ENCODE measurements around the gene MRFAP1. TPM values are rescaled to one million over a fixed set of nuclear protein-coding genes. Genes with fewer than 3 reads are reported as not detected.

The MRFAP1 gene
- total and polyA plus RNA-seq, 2 of the 4 experiments (the other 2 are of a cell fraction), result 65.4 to 268 TPM

- no peak overlapping the region for H2BK120ac ChIP-seq (ENCODE audit: low read depth, low read length)
- H3K9me3 ChIP-seq (ENCODE audit: control insufficient read depth, insufficient read depth, low read length), result no peaks in the 10 kb centered on the region
- no peak overlapping the region for H2AK9ac ChIP-seq (replicated peaks; ENCODE audit: low read depth, low read length, poor library complexity)
- H4K20me1 ChIP-seq (ENCODE audit: insufficient read depth, low read length), result peaks cover 35% of the 10 kb centered on the region
- no peak overlapping the region for H4K5ac ChIP-seq (ENCODE audit: low read depth, low read length)
- ATAC-seq (ENCODE audit: low read depth), result no peak
- no peak overlapping the region for H2BK20ac ChIP-seq (ENCODE audit: low read depth, low read length)
- TF ChIP-seq RFX5 (IDR thresholded peaks at IDR 0.05; ENCODE audit: low read depth, low read length), result no peak
- no peak for TF ChIP-seq BHLHE40 (IDR thresholded peaks at IDR 0.05; ENCODE audit: low read depth, low read length)
- TF ChIP-seq RAD21 (IDR thresholded peaks at IDR 0.05; ENCODE audit: low read length), result no peak
- TF ChIP-seq MAZ (IDR thresholded peaks at IDR 0.05; ENCODE audit: borderline replicate concordance, low read depth, low read length), result no peak
- no peak for TF ChIP-seq MXI1 (IDR thresholded peaks at IDR 0.05; ENCODE audit: borderline replicate concordance, low read depth, low read length)
- no peak for TF ChIP-seq MAFK (IDR thresholded peaks at IDR 0.05; ENCODE audit: low read depth, low read length)
- TF ChIP-seq SMC3 (IDR thresholded peaks at IDR 0.05; ENCODE audit: low read depth, low read length), result no peak
- no peak for TF ChIP-seq RCOR1 (IDR thresholded peaks at IDR 0.05; ENCODE audit: insufficient replicate concordance, low read length)
- TF ChIP-seq FOS (IDR thresholded peaks at IDR 0.05; ENCODE audit: low read depth, low read length), result no peak
- TF ChIP-seq ELK1 (IDR thresholded peaks at IDR 0.05; ENCODE audit: borderline replicate concordance, low read depth, low read length), result no peak
- TF ChIP-seq NFE2L2 (IDR thresholded peaks at IDR 0.05; ENCODE audit: low read depth, low read length), result no peak
- TF ChIP-seq CTCF (conservative IDR thresholded peaks at IDR 0.05; ENCODE audit: low read depth, low read length), result no peak
- no peak for TF ChIP-seq CHD1 (IDR thresholded peaks at IDR 0.05; ENCODE audit: low read depth, low read length)
- TF ChIP-seq USF2 (IDR thresholded peaks at IDR 0.05; ENCODE audit: low read depth, low read length), result no peak
- BruUV-seq (replicated peaks), result no TSS peak
- peaks cover 13% of the 10 kb centered on the region for H3K36me3 ChIP-seq (ENCODE audit: control insufficient read depth, insufficient read depth, low read length)
- H2AFZ ChIP-seq (replicated peaks; ENCODE audit: low read length, poor library complexity), result no peak overlapping the region
- intact Hi-C loops (cut with micrococcal nuclease) (no loop called here), dilution Hi-C loops (cut with HindIII; ENCODE audit: low sequenced_read_pairs, unreplicated experiment) (no loop called here), in situ Hi-C loops (cut with MboI; ENCODE audit: low sequenced_read_pairs) (no loop called here)
- ChIA-PET CTCF (interaction anchor here (0.6 kb wide), 1 partner anchor 17 kb away, joined by 3 read pairs; no protein-coding TSS in a partner anchor), POLR2A (ENCODE audit: unreplicated experiment) (no interaction called here)
- DNase-seq, result no peak
- H3K4me3 ChIP-seq (ENCODE audit: insufficient read depth, low read depth, low read length), result no peak overlapping the region
- no peak overlapping the region for H2BK5ac ChIP-seq (ENCODE audit: low read depth, low read length, poor library complexity, severe bottlenecking)
- peaks cover 2% of the 10 kb centered on the region; the same call in 1 of the 2 replicates for H3K27me3 ChIP-seq (ENCODE audit: control insufficient read depth, insufficient read depth, low read length)
- no peak overlapping the region for H3K27ac ChIP-seq (ENCODE audit: insufficient read depth, low read length)
- H4K91ac ChIP-seq (ENCODE audit: insufficient read depth, low read depth, low read length), result no peak overlapping the region
- peaks cover 10% of the 10 kb centered on the region for H3K4me1 ChIP-seq (ENCODE audit: control insufficient read depth, insufficient read depth, low read length)
- H3K4ac ChIP-seq (ENCODE audit: low read depth, low read length), result no peak overlapping the region
- no peak overlapping the region for H3K56ac ChIP-seq (ENCODE audit: extremely low read depth, insufficient read depth, low read length)
- peak overlapping the region; percentile 26; the same call in 1 of the 2 replicates for H3K23ac ChIP-seq (ENCODE audit: low read depth, low read length)
- peaks cover 12 to 41% of the 10 kb centered on the region in 2 experiments for H3K79me1 ChIP-seq (ENCODE audit: low read depth in 1 of 2, low read length in 2 of 2)
- no peak overlapping the region for H3K18ac ChIP-seq (ENCODE audit: low read depth, low read length)
- H4K8ac ChIP-seq (ENCODE audit: low read depth in 2 of 2, low read length in 2 of 2), result no peak overlapping the region
- H3K14ac ChIP-seq (replicated peaks; ENCODE audit: low read depth, low read length), result no peak overlapping the region
- H3K9ac ChIP-seq (ENCODE audit: low read depth, low read length), result no peak overlapping the region
- no peak overlapping the region for H2BK15ac ChIP-seq (ENCODE audit: low read depth, low read length)
- no peak overlapping the region for H2AK5ac ChIP-seq (ENCODE audit: low read depth, low read length)
- peak overlapping the region; percentile 23 for H3K4me2 ChIP-seq (ENCODE audit: low read depth, low read length)
- H3K9me1 ChIP-seq (ENCODE audit: insufficient read depth, low read length), result peaks cover 13% of the 10 kb centered on the region
- 100% methylated on average over 1 of the region's 8 CpGs; no CpG with 5 or more reads in 1 of the 2 experiments for WGBS, 2 experiments (ENCODE audit: extremely low coverage in 2 of 2, insufficient read length in 1 of 2)
These were observed 2.8 kb downstream of the MRFAP1 start for GRCh38 chr4:6643141-6643847.
